ENCODE results near the gene SEMA3A. TPM values are rescaled to one million over a fixed set of nuclear protein-coding genes. Genes with fewer than 3 reads are reported as not detected.
A peak's percentile ranks its signal among the peaks of the same experiment; 100 is the strongest.

Gene SEMA3A
- total RNA-seq, 1 experiment from 2014 or later: 32.2 TPM

DNA sequence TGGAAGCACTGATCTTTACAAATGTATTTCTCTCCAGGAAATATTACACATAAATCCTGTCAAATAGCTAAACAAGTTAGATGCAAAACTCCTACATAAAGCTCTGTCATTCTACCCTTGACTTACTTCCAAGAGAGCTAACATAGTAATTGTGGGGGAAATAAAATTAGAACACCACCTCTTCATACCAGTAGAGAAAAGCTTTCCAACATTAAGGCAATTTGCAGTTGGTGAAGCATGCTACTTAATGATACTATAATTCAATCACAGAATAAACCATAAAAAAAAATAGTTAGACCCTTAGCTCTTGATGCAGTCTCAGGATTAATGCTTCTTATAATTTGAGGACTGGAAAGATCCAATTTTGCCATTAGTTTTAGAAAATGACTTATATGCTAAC lies 35.2 kb downstream of the SEMA3A start:
- H3K4me1 Mint-ChIP-seq: peaks cover 36% of the 10 kb centered on the region
- DNase-seq (ENCODE audit: low spot score) (no peak), ATAC-seq (no peak)
- no peak overlapping the region for H3K4me3 Mint-ChIP-seq
- H3K27me3 Mint-ChIP-seq (ENCODE audit: low read depth): no peaks in the 10 kb centered on the region
- ChIA-PET CTCF (no interaction called here), POLR2A (no interaction called here)
- H3K36me3 Mint-ChIP-seq: no peaks in the 10 kb centered on the region
- TF ChIP-seq GTF2I (CRISPR knock-in tag; conservative IDR thresholded peaks at IDR 0.05) (no peak), CREB1 (CRISPR knock-in tag; IDR thresholded peaks at IDR 0.05) (no peak), CBFB (CRISPR knock-in tag; IDR thresholded peaks at IDR 0.05; ENCODE audit: low read depth) (no peak), SMAD3 (CRISPR knock-in tag; IDR thresholded peaks at IDR 0.05; ENCODE audit: borderline replicate concordance) (no peak), NR1H2 (CRISPR knock-in tag; IDR thresholded peaks at IDR 0.05) (no peak)
- TF ChIP-seq, protein P1, sequence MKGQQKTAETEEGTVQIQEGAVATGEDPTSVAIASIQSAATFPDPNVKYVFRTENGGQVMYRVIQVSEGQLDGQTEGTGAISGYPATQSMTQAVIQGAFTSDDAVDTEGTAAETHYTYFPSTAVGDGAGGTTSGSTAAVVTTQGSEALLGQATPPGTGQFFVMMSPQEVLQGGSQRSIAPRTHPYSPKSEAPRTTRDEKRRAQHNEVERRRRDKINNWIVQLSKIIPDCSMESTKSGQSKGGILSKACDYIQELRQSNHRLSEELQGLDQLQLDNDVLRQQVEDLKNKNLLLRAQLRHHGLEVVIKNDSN (CRISPR knock-in tag; IDR thresholded peaks at IDR 0.05): no peak
- TF ChIP-seq, protein P2, sequence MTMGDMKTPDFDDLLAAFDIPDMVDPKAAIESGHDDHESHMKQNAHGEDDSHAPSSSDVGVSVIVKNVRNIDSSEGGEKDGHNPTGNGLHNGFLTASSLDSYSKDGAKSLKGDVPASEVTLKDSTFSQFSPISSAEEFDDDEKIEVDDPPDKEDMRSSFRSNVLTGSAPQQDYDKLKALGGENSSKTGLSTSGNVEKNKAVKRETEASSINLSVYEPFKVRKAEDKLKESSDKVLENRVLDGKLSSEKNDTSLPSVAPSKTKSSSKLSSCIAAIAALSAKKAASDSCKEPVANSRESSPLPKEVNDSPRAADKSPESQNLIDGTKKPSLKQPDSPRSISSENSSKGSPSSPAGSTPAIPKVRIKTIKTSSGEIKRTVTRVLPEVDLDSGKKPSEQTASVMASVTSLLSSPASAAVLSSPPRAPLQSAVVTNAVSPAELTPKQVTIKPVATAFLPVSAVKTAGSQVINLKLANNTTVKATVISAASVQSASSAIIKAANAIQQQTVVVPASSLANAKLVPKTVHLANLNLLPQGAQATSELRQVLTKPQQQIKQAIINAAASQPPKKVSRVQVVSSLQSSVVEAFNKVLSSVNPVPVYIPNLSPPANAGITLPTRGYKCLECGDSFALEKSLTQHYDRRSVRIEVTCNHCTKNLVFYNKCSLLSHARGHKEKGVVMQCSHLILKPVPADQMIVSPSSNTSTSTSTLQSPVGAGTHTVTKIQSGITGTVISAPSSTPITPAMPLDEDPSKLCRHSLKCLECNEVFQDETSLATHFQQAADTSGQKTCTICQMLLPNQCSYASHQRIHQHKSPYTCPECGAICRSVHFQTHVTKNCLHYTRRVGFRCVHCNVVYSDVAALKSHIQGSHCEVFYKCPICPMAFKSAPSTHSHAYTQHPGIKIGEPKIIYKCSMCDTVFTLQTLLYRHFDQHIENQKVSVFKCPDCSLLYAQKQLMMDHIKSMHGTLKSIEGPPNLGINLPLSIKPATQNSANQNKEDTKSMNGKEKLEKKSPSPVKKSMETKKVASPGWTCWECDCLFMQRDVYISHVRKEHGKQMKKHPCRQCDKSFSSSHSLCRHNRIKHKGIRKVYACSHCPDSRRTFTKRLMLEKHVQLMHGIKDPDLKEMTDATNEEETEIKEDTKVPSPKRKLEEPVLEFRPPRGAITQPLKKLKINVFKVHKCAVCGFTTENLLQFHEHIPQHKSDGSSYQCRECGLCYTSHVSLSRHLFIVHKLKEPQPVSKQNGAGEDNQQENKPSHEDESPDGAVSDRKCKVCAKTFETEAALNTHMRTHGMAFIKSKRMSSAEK (CRISPR knock-in tag; IDR thresholded peaks at IDR 0.05; ENCODE audit: borderline replicate concordance): no peak
- TF ChIP-seq, protein P3, sequence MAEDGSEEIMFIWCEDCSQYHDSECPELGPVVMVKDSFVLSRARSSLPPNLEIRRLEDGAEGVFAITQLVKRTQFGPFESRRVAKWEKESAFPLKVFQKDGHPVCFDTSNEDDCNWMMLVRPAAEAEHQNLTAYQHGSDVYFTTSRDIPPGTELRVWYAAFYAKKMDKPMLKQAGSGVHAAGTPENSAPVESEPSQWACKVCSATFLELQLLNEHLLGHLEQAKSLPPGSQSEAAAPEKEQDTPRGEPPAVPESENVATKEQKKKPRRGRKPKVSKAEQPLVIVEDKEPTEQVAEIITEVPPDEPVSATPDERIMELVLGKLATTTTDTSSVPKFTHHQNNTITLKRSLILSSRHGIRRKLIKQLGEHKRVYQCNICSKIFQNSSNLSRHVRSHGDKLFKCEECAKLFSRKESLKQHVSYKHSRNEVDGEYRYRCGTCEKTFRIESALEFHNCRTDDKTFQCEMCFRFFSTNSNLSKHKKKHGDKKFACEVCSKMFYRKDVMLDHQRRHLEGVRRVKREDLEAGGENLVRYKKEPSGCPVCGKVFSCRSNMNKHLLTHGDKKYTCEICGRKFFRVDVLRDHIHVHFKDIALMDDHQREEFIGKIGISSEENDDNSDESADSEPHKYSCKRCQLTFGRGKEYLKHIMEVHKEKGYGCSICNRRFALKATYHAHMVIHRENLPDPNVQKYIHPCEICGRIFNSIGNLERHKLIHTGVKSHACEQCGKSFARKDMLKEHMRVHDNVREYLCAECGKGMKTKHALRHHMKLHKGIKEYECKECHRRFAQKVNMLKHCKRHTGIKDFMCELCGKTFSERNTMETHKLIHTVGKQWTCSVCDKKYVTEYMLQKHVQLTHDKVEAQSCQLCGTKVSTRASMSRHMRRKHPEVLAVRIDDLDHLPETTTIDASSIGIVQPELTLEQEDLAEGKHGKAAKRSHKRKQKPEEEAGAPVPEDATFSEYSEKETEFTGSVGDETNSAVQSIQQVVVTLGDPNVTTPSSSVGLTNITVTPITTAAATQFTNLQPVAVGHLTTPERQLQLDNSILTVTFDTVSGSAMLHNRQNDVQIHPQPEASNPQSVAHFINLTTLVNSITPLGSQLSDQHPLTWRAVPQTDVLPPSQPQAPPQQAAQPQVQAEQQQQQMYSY (CRISPR knock-in tag; IDR thresholded peaks at IDR 0.05): no peak
- no peaks in the 10 kb centered on the region for H3K9me3 Mint-ChIP-seq
- H3K27ac Mint-ChIP-seq: peak overlapping the region; percentile 79

DNA sequence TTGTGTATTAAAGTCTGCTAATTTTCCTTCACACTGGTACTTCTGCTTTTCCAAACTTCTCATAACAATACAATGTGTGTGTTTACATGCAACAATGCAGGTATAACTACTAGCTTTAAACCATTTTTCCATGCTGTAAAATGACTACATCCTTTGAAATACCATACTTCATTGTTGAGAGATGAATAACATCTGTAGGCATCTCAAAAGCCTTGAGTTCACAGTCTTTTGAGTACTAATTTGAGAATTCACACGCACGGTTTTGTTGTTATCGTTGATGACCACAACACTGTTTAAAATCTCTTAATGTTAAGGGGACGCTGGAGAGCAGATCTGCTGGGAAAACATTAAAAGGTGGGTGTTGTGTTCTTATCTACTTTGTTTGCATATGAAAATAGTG lies 37.4 kb downstream of the SEMA3A start:
- no peak for TF ChIP-seq SP1 (CRISPR knock-in tag; conservative IDR thresholded peaks at IDR 0.05)
- TF ChIP-seq RORB (CRISPR knock-in tag; IDR thresholded peaks at IDR 0.05): no peak
- no peak for TF ChIP-seq MXD4 (CRISPR knock-in tag; IDR thresholded peaks at IDR 0.05; ENCODE audit: borderline replicate concordance)
- TF ChIP-seq TCF7 (CRISPR knock-in tag; IDR thresholded peaks at IDR 0.05; ENCODE audit: low read depth): no peak
- no peak for TF ChIP-seq SOX15 (CRISPR knock-in tag; IDR thresholded peaks at IDR 0.05)
- TF ChIP-seq, protein P4, sequence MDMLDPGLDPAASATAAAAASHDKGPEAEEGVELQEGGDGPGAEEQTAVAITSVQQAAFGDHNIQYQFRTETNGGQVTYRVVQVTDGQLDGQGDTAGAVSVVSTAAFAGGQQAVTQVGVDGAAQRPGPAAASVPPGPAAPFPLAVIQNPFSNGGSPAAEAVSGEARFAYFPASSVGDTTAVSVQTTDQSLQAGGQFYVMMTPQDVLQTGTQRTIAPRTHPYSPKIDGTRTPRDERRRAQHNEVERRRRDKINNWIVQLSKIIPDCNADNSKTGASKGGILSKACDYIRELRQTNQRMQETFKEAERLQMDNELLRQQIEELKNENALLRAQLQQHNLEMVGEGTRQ (CRISPR knock-in tag; IDR thresholded peaks at IDR 0.05): no peak
- TF ChIP-seq, protein P5, sequence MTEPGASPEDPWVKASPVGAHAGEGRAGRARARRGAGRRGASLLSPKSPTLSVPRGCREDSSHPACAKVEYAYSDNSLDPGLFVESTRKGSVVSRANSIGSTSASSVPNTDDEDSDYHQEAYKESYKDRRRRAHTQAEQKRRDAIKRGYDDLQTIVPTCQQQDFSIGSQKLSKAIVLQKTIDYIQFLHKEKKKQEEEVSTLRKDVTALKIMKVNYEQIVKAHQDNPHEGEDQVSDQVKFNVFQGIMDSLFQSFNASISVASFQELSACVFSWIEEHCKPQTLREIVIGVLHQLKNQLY (CRISPR knock-in tag; IDR thresholded peaks at IDR 0.05): no peak
- H3K27ac Mint-ChIP-seq: peak overlapping the region; percentile 19

More for the DNA sequence above, 37.4 kb downstream of the SEMA3A start:
- H3K4me1 Mint-ChIP-seq: peaks cover 29% of the 10 kb centered on the region
- H3K4me3 Mint-ChIP-seq: no peak overlapping the region
- no peaks in the 10 kb centered on the region for H3K9me3 Mint-ChIP-seq
- no peak for DNase-seq (ENCODE audit: low spot score)
- ChIA-PET POLR2A (no interaction called here), CTCF (no interaction called here)
- no peaks in the 10 kb centered on the region for H3K36me3 Mint-ChIP-seq
- no peak for ATAC-seq
- no peaks in the 10 kb centered on the region for H3K27me3 Mint-ChIP-seq (ENCODE audit: low read depth)
